ENCODE data around the gene CCNE1.
"Not testable (repeated sequence)": the region's sequence is repeated elsewhere in the genome, so short reads cannot be mapped to it uniquely, and the experiment has no call there.

The CCNE1 gene

GRCh38 chr19:29789007-29789406 is 22.8 kb upstream of the CCNE1 start:
- DNase-seq = no peak

GRCh38 chr19:29793116-29793727 is 18.6 kb upstream of the CCNE1 start:
- no peak for DNase-seq

- not testable (repeated sequence) for DNase-seq
These were observed 17.3 kb upstream of the CCNE1 start for GRCh38 chr19:29794490-29794889.

GRCh38 chr19:29795461-29796172 is 16.2 kb upstream of the CCNE1 start:
- no peak for DNase-seq

GRCh38 chr19:29796173-29796573 is 15.6 kb upstream of the CCNE1 start:
- no peak for DNase-seq

DNA sequence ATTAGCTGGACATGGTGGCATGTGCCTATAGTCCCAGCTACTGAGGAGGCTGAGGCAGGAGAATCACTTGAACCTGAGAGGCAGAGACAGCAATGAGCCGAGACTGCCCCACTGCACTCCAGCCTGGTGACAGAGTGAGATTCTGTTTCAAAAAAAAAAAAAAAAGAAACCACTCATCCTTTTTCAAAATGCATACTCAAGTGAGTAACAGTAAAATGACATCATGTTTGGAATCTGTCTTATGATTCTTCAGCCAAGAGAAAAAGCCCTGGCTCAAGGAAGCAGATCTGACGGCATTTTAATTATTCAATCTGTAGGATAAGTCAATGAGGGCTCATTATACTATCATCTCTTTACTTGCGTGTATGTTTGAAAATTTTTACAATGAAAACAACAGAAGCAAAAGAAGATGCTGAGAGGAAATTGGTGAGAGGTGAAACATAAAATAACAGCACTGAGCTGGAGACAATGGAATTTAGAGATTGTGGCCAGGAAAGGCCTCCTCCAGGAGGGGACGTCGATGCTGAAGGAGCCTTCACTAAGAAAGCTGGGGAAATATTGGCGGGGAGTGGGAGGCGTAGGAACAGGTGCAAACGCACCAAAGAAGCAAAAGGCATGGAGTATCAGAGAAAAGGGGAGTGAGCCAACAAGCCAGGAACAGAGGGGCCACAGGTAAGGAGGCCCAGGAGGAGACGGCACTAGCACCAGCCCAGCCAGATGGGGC is 12.9 kb upstream of the CCNE1 start:
- no peak for DNase-seq

- no peak for DNase-seq
These were observed 11.5 kb upstream of the CCNE1 start for GRCh38 chr19:29800100-29800825.

- DNase-seq = not testable (repeated sequence)
These were observed 7.8 kb upstream of the CCNE1 start for GRCh38 chr19:29803951-29804350.

DNA sequence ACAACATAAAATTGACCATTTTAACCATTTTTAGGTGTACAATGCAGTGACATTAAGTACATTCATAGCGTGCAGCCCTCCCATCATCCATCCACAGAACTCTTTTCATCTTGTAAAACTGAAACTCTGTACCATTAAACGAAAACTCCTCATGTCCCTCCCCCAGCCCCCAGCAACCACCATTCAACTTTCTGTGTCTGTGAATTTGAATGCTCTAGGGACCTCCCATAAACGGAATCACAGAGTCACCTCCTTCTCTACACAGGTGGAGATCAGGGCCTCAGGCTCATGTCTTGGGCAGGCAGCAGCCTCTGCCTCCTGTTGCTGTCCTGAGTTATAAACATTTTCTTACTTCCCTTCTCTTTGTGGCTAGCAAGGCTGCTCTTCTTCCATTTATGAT is 7.3 kb upstream of the CCNE1 start:
- DNase-seq = no peak

DNA sequence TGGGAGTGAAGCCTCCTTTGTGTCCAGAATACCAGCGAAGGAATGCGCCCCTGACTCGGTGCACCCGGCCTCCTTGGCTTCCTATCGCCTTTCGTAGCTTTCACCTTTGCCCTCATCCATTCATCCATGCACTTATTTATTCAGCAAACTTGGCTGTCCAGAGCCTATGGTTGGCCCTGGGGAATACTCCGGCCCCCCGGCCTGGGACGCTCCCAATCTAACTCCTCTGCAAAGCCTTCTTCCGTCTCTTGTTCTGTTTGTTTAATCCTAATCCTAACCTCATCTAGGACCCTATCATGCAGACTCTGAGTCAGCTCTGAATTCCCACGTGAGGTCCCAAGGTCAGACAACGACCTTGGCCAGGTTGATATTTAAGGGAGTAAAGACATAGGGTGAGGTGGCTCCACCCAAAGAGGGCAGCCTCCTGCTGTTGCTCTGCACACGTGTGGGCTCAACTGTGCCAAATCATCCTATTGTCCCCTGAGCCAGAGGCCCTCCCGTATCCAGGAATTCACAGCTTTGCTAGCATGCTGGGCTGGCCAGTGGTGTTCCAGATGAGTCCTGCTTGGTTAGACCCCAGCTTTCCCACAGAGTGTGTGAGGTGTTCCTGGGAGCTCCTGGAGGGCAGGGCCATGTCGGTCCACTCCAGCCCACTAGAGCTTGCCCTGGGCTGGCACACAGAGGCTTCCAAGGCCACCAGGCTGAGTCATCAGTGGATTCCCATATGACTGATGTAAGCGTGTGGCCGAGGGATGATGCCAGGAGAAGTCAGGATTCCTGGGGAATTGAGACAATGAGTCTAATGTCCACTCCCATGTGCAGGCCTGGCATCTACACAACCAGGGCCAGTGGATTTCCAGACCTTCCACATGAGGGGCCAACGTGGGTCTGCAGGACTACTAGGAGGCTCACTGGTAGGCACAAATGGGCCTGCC is 6.5 kb upstream of the CCNE1 start:
- DNase-seq = no peak

DNA sequence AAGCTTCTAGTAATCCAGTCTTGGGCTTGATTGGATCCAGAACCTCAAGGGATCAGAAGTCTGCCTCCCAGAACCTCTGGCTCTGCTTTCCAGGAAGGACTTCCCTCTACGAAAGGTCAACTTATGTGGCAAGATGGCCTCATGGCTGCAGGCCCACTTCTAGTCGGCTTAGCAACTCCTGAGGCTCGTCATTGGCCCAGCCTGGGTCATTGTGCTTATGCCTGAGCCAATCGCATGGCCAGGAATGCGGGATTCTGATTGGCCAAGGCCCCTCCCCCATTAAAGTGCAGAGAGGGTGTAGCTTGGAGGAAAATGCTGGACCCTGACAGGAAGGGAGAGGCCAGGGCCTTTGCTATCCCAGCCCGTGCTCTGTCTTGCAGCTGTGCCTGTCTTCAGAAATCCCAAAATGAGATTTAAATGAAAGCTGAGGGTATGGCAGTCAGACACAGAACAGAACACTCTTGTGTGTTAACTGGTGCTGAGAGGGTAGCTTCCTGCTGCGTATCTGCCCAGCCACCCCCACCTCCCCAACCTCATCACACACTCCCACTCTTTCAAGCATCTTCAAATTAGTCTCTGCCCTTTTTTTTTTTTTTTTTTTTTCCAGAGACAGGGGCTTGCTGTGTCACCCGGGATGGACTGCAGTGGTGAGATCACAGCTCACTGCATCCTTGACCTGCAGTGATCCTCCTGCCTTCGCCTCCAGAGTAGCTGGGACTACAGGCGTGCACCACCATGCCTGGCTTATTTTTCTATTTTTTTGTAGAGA is 5.5 kb upstream of the CCNE1 start:
- no peak for DNase-seq

DNA sequence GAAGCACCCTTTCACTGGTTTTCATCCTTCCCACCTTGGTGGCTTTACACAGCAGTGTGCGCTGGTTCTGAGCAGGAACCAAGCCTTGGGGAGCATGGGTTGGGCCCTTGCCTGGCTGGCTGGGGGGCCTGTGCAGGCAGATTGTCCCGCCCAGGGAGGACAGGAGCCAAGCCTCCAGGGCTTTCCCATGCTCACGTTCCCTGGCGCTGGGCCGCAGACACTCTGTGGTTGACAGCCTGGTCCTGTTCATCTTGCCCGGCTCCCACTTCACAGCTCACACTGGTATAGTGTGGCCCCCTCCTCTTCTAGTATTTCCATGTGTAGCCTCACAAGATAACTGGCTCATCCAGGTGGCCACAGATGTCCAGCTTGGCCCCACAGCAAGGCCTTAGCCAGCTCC is 4.6 kb upstream of the CCNE1 start:
- no peak for DNase-seq

GRCh38 chr19:29807870-29808405 is 3.9 kb upstream of the CCNE1 start:
- no peak for DNase-seq

DNA sequence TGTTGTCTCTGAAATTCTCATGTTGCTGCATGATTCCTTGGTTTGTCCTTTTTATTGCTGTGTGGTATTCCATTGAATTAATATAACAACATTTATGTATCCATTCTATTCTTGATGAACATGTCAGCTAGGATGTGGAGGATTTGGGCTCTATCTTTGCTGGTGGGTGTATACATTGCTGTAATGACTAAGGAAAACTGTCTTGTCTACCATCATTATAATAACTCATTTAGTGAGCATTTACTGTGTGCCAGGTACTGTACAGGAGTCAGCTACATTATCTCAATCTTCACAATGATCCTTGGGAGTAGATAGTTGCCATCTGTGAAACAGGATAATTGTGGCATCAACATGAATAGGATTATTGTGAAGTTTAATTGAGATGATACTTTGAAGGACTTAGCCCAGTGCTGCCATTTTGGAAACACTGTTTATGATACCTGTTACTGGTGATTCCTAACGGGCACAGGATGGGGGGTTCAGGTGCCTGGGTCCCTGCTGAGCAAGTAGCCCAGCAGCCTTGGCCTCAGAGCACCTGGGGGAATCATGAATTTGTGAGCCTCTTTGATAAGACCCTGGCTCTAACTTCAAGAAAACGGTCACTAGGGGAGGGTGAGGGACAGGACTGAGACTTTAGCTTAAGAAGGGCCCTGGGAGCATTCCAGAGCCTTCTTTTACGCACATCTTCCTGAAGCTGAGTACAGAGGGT is 1.8 kb upstream of the CCNE1 start:
- DNase-seq = no peak

DNA sequence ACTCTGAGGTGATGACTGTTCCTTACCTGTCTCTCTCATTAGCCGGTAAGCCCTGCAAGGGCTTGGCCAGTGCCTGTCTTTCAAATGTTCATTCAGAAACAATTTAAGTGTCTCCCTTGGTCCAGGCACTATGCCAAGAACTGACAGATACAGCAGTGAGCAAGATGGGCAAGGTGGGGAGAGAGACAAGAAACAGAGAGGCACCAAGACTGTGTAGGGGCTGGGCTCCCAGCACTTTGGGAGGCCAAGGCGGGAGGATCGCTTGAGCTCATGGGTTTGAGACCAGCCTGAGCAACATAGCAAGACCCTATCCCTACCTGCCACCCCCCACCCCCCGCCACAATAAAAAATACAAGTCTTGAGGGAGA is 1.3 kb upstream of the CCNE1 start:
- no peak for DNase-seq

GRCh38 chr19:29812080-29812880 is 489 bp downstream of the CCNE1 start:
- peak; percentile 13 for DNase-seq

DNA sequence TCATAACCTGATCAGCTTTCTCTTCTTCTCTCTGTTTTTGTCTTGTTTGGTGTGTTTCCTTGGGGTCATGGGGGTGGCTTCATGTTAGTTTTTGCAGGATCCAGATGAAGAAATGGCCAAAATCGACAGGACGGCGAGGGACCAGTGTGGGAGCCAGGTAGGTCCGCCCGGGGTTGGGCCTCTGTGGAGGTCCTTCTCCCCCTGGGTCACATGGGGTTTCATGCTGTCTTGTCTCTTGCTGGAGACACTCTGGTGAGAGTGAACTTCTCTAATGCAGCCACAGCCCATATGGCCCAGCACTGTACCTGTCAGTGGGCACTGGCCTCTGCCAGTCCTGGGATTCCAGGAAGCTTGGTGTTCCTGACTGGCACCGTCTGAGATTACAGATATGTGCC is 1.1 kb downstream of the CCNE1 start:
- no peak for DNase-seq

DNA sequence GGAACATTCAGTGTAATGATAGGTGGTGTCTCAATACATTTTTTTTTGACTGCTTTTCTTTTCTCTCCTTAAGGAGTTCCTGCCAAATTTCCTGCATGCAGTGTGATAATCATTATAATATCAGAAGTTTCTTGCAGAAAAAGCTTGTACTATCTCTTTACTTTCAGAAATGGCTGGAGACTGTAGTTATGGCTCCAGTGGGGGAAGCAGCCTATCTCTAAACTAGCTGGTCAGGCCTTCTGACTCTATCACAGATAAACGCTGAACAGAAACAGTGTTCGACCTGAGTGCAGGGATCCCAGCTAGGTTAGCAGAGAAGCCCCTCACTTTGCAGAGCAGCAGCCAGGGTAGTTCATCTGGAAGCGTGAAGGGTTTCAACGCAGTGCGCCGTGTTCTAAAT is 1.9 kb downstream of the CCNE1 start:
- no peak for DNase-seq

GRCh38 chr19:29815231-29815630 is 3.4 kb downstream of the CCNE1 start:
- no peak for DNase-seq

DNA sequence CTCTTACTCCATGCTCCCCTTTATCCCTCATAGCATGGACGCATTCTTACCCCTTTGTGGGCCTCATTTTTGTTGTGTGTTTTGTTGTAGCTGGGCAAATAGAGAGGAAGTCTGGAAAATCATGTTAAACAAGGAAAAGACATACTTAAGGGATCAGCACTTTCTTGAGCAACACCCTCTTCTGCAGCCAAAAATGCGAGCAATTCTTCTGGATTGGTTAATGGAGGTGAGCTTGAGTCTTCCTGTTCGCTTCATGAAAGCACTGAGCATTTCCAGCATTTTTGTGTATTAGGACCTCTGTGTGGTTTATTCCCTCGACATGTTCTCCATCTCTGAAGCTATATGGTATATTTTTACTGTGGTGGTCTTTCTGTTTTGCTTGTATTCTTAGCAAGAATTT is 5.5 kb downstream of the CCNE1 start:
- DNase-seq = no peak

All from effector CD4-positive, alpha-beta T cell (primary cell).